Memory B cell (primary cell): ENCODE data around the gene INMT.

Source experiments
- ATAC-seq: fragments of 150-1000 bp; cut with Tn5 transposase; 2 replicates; pipeline ENCODE4 v1.10.0; 2021; ENCODE audit warnings: low read depth, mild to moderate bottlenecking, moderate library complexity
- DNase-seq, 2 donors: peaks; one replicate each; pipeline ENCODE4 v3.0.0; 2022; ENCODE audit warnings: low spot score in 2 of 2
- H3K27ac Mint-ChIP-seq: one replicate; pipeline ENCODE4 v1.8.0; 2022; ENCODE audit warnings: mild to moderate bottlenecking, moderate library complexity, mixed read lengths
- H3K27me3 Mint-ChIP-seq: one replicate; pipeline ENCODE4 v1.8.0; 2022; ENCODE audit warnings: mixed read lengths
- H3K36me3 Mint-ChIP-seq: one replicate; pipeline ENCODE4 v1.8.0; 2022; ENCODE audit warnings: mild to moderate bottlenecking, mixed read lengths
- H3K4me1 Mint-ChIP-seq: one replicate; pipeline ENCODE4 v1.8.0; 2022; ENCODE audit warnings: mixed read lengths
- H3K4me3 Mint-ChIP-seq: one replicate; pipeline ENCODE4 v1.8.0; 2022; ENCODE audit warnings: mild to moderate bottlenecking, moderate library complexity, mixed read lengths
- H3K9me3 Mint-ChIP-seq: one replicate; pipeline ENCODE4 v1.8.0; 2022; ENCODE audit warnings: mixed read lengths

INMT gene

DNA sequence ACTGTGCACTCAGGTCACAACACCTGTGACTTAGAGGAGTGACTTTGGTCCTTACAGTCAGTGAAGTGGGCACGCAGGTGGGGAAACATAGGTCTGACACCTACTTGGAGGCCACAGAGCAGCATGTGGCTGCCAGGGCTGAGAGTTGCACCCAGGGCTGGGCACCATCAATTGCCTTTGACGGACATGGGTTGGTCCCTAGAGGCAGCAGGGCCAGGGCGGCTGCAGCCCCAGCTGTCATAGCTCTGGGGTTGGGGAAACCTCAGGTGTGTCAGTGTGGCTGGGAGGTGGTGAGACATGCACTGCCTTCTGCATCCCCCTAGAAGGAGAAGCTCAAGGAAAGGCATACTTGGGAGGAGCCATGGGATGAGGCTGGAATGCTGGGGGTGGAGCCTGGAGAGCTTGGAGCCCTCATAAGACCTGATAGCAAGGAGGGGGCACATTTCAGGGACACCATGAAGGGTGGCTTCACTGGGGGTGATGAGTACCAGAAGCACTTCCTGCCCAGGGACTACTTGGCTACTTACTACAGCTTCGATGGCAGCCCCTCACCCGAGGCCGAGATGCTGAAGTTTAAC lies at the start of gene INMT:
INMT (plus strand) TSS at position 440 of the 578 bp plus-strand sequence; CDS start at position 456, 16 bp downstream.
- Mint-ChIP-seq H3K4me1 (no peaks in the 10 kb centered on the region), H3K27me3 (peaks cover 7% of the 10 kb centered on the region), H3K9me3 (peaks cover 5% of the 10 kb centered on the region), H3K36me3 (no peaks in the 10 kb centered on the region), H3K4me3 (no peak within 1 kb of the TSS), H3K27ac (no peak within 1 kb of the TSS)
- ATAC-seq (no peak), DNase-seq (no peak)

DNA sequence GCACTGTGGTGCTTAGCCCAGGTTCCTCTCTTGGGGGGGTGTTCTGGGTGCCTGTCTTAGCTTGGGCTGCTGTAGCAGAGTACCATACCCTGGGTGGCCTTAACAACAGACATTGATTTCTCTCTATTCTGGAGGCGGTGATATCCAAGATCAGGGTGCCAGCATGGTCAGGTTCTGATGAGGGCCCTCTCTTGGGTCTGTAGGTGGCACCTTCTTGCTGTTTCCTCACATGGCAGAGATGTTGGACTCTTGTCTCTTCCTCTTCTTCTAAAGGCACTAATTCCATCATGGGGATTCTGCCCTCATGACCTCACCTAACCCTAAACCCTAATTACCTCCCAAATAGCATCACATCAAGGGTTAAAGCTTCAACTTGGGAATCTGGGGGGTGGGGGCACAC lies 49.7 kb upstream of the INMT start:
- H3K4me3 Mint-ChIP-seq = no peak overlapping the region
- ATAC-seq (peak; percentile 38), DNase-seq (no peak)
- H3K4me1 Mint-ChIP-seq = peaks cover 3% of the 10 kb centered on the region
- no peaks in the 10 kb centered on the region for H3K36me3 Mint-ChIP-seq
- peaks cover 12% of the 10 kb centered on the region for H3K27me3 Mint-ChIP-seq
- peaks cover 3% of the 10 kb centered on the region for H3K9me3 Mint-ChIP-seq
- no peak overlapping the region for H3K27ac Mint-ChIP-seq

DNA sequence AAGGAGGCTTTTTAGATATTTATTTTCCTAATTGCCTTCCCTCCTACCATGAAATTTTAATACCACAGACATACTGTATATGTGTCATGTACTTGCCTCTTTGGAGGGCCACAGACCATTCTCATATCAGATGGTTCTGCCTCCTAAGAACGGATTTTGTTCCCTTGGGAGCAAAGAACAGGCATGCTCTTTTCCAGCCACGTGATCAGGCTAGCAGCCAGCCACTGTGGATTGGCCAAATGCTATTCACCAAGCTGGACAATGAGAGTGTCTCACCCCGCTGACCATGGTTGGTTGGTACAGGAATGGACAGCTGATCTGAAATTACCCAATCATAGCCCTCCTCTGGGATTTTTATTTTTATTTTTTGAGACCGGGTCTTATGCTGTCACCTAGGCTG lies 48.2 kb upstream of the INMT start:
- Mint-ChIP-seq H3K4me1 (no peaks in the 10 kb centered on the region), H3K36me3 (no peaks in the 10 kb centered on the region)

DNA sequence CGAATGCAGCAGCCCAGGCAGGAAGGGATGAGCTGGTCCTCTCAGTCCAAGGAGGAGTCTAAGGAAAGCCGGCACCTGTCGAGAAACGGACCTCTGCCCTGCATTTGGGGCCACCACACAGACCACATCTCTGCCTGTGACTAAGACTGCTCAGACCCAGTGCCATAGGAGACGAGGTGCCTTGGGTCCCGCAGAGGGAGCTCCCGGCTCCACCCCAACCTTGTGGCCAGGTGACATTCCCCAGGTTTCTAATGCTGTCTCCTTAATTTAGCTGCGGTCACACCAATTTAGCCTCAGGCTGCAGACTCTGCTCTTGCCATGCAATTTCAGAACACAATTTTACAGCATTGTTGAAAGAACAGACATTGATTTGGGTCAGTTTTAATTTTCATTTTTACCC lies 46.9 kb upstream of the INMT start:
- ATAC-seq (no peak), DNase-seq (no peak)
- Mint-ChIP-seq H3K27me3 (peaks cover 11% of the 10 kb centered on the region), H3K9me3 (peaks cover 3% of the 10 kb centered on the region), H3K36me3 (no peaks in the 10 kb centered on the region), H3K27ac (no peak overlapping the region), H3K4me1 (no peaks in the 10 kb centered on the region), H3K4me3 (no peak overlapping the region)

More for the DNA sequence above, 48.2 kb upstream of the INMT start:
- Mint-ChIP-seq H3K4me3 (no peak overlapping the region), H3K27me3 (peaks cover 11% of the 10 kb centered on the region), H3K27ac (no peak overlapping the region), H3K9me3 (peaks cover 3% of the 10 kb centered on the region)
- DNase-seq (no peak), ATAC-seq (no peak)

DNA sequence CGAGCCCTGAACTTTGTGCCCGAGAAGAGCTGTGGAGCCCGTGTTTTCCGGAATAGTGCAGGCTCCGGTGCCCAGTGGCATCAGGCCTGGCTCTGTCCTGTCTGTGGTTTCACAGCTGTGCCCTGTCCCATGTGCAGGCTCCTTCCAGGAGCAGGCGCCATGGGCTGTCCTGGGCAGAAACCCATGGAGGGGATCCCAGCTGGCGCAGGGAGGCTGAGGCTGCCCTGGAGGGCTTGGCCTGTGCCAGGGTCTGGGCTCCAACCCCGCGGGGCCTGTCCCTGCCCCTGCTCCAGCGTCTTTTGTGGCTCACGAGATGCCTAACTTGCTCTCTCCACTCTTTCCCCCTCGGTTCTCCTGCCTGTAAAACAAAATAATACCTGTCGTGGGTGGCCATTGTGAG lies 46.3 kb upstream of the INMT start:
- H3K4me3 Mint-ChIP-seq = no peak overlapping the region
- H3K27ac Mint-ChIP-seq = no peak overlapping the region
- DNase-seq (no peak), ATAC-seq (no peak)
- H3K4me1 Mint-ChIP-seq = no peaks in the 10 kb centered on the region
- peaks cover 11% of the 10 kb centered on the region for H3K27me3 Mint-ChIP-seq
- peaks cover 3% of the 10 kb centered on the region for H3K9me3 Mint-ChIP-seq
- no peaks in the 10 kb centered on the region for H3K36me3 Mint-ChIP-seq

DNA sequence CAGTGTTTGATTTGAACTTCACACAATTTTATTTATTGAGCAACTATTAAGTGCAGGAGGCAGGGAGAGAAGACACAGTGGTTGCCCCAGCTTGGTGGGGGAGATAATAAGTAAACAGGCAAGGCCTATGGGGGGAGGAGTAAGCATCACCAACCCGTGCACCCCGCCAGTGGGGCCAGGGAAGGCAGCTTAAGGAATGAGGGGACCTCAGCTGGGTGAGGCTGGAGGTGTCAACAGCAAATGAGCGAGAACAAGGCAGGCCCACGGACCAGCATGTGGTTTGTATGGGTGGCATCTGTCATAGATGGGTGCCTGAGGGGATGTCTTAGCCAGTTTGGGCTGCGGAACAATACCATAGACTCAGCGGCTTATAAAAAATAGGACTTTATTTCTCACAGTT lies 45.6 kb upstream of the INMT start:
- no peaks in the 10 kb centered on the region for H3K36me3 Mint-ChIP-seq
- ATAC-seq (no peak), DNase-seq (no peak)
- H3K4me3 Mint-ChIP-seq = no peak overlapping the region
- H3K27me3 Mint-ChIP-seq = peaks cover 11% of the 10 kb centered on the region
- no peak overlapping the region for H3K27ac Mint-ChIP-seq
- H3K4me1 Mint-ChIP-seq = no peaks in the 10 kb centered on the region
- H3K9me3 Mint-ChIP-seq = peaks cover 3% of the 10 kb centered on the region

DNA sequence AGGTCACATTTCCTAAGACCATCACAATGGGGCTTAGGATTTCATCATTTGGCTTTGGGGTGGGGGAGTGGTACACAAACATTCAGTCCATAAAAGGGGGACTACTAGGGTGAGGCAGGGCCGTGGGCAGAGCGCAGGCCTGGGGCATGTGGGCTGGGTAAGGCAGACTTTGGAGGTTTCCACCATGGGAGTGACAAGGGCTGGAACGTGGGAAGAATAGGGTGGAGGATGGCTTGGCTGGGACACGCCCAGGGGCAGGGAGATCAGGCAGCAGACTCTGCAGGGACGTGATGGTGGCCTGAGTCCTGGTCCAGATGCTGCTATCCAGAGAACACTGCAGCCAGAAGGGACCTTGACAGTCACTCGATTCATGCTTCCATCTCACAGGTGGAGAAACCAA lies 45.0 kb upstream of the INMT start:
- H3K4me1 Mint-ChIP-seq = no peaks in the 10 kb centered on the region
- no peaks in the 10 kb centered on the region for H3K36me3 Mint-ChIP-seq
- no peak overlapping the region for H3K4me3 Mint-ChIP-seq
- DNase-seq = no peak
- peaks cover 8% of the 10 kb centered on the region for H3K27me3 Mint-ChIP-seq
- H3K27ac Mint-ChIP-seq = no peak overlapping the region
- peaks cover 3% of the 10 kb centered on the region for H3K9me3 Mint-ChIP-seq
- ATAC-seq = no peak

DNA sequence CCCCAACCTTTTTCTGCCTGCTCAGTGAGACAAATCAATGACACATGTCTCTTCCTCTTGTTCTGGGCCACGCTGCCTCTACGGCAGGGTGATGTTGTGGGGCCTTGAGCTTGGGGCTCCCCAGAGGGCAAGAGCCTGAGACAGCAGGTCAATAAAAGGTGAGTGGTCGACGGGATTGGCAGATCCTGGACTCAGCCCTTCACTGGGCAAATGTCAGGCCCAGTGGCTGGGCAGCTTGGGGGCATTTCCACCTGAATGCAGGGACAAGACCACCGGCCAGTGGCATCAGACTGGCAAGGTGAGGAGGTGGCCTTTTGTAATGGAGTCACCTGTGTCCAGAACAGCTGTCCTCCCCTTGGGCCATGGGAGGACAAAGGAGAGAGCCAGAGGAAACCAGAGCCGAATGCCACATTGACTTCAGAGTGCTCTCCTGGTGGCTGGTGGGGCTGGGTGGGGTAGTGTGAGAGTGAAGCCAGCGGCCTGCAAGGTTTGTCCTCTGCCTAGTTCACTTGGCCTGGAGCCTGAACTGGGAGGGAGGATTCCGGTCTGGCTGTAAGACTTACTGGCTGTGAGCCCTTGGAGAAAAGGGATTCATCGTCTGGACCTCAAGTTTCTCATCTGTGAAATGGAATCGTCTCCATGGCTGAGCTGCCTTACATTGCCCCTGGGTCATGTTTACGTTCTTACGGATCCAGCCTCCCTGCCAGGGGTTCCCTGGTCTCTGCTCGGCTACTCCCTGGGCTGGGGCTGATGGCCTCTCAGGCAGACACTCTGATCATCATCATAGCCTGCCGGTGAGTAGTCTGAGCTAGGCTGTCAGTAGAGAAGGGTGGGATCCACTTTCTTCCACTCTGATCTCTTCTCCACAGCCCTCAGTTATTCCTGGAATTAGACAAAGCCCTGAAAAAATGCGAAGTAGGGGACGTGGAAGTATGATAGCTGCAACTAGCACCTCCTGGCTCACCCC lies 44.3 kb upstream of the INMT start:
- Mint-ChIP-seq H3K9me3 (peaks cover 3% of the 10 kb centered on the region), H3K27ac (no peak overlapping the region), H3K27me3 (peaks cover 8% of the 10 kb centered on the region), H3K4me3 (no peak overlapping the region), H3K36me3 (no peaks in the 10 kb centered on the region), H3K4me1 (no peaks in the 10 kb centered on the region)
- no peak for ATAC-seq
- DNase-seq = no peak

DNA sequence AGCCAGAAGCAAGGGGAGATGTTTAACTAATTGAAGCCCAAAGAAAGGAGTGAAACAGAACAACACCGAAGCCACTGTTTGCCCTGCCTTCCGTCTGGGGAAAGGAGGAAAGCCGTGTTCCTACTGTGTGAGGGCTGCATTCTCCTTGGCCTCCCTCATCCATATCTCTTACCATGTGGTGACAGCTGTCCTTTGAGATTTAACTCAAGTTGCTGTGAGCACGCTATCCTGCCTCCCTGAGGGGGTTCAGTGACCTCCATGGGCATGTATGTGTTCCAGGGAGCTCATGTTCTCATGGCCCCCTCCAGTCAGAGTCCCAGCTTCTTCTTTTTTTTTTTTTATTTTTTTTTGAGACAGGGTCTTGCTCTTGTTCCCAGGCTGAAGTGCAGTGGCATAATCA lies 43.5 kb upstream of the INMT start:
- no peaks in the 10 kb centered on the region for H3K36me3 Mint-ChIP-seq
- no peak for ATAC-seq
- peaks cover 10% of the 10 kb centered on the region for H3K27me3 Mint-ChIP-seq
- no peak overlapping the region for H3K4me3 Mint-ChIP-seq
- no peak overlapping the region for H3K27ac Mint-ChIP-seq
- no peak for DNase-seq
- peaks cover 3% of the 10 kb centered on the region for H3K9me3 Mint-ChIP-seq
- H3K4me1 Mint-ChIP-seq = no peaks in the 10 kb centered on the region

DNA sequence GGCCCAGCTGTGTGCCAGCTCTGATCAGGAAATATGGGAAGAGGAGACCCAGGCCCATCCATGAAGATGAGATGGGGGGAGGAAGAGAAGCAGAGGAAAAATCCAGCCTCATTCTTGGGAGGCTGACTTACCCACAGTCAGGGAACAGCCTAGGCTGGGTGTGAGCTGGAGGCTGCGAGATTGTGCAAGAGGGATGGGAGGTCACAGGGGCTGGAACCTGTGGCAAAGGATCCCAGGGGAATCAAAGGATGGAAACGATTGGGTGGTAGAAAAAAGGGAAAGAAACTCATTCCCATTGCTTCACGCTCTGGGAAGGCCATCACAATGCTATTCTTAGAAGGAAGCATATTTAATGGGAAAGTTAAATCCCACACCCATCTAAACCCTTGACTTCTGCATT lies 43.0 kb upstream of the INMT start:
- Mint-ChIP-seq H3K36me3 (no peaks in the 10 kb centered on the region), H3K9me3 (peaks cover 3% of the 10 kb centered on the region), H3K4me3 (no peak overlapping the region), H3K27ac (no peak overlapping the region), H3K27me3 (peaks cover 10% of the 10 kb centered on the region), H3K4me1 (no peaks in the 10 kb centered on the region)
- DNase-seq = no peak
- ATAC-seq = no peak

DNA sequence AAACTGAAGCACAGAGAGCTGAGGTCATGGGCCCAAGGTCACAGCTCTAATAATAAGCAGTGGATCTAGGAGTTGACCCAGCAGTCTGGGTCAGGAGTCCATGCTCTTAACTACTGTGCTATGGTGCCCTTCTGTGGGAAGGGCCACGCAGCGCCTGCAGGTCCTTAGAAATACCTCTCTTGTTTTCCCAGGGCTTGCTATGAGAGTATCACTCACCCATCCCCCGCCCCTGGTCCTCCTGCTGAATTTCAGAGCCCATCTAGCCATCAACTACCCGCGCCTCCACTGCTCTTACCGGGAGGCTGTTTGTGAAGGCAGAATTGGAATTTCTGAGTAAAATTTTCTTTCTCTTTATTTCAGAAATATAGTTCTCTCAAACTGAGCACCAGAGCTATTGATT lies 42.4 kb upstream of the INMT start:
- no peak for ATAC-seq
- Mint-ChIP-seq H3K4me3 (no peak overlapping the region), H3K9me3 (peaks cover 3% of the 10 kb centered on the region)

DNA sequence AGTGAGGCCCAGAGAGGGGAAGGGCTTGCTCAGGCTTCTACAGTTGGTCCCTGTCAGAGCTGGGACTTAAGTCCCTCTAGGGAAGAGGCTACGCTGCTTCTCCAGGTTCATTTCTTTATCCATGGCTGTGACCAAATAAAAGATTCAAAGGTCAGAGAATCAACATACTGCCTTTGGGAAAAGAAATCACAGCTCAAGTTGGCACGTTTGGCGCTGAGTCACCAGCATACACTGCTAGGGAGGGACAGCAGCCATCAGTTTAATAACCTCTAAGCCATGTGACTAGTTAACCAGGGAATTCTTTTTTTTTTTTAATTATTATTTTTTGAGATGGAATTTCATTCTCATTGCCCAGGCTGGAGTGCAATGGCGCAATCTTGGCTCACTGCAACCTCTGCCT lies 41.3 kb upstream of the INMT start:
- peaks cover 3% of the 10 kb centered on the region for H3K9me3 Mint-ChIP-seq
- no peak overlapping the region for H3K4me3 Mint-ChIP-seq
- DNase-seq (no peak), ATAC-seq (no peak)
- no peak overlapping the region for H3K27ac Mint-ChIP-seq
- no peaks in the 10 kb centered on the region for H3K36me3 Mint-ChIP-seq
- peaks cover 10% of the 10 kb centered on the region for H3K27me3 Mint-ChIP-seq
- H3K4me1 Mint-ChIP-seq = no peaks in the 10 kb centered on the region

More for the DNA sequence above, 42.4 kb upstream of the INMT start:
- Mint-ChIP-seq H3K27me3 (peaks cover 10% of the 10 kb centered on the region), H3K36me3 (no peaks in the 10 kb centered on the region), H3K4me1 (no peaks in the 10 kb centered on the region), H3K27ac (no peak overlapping the region)
- no peak for DNase-seq

DNA sequence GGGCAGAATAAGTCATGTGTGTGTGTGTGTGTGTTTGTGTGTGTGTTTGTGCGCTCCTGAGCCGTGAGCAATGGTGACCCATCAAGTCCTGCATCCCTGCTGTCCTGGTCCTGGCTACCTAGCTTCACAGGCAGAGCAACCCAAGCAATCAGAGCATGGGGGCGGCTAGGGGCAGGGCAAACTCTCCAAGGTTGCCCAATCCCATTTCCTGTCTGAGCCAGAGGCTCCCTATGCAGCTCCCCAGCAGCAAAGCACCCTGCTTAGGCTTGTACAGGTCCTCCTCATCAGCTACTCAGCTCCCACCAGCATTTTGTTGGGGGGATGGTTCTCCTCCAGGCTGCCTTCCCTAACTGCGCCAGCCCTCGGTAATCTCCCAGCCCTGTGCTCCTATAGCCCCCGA lies 38.5 kb upstream of the INMT start:
- DNase-seq = no peak
- peaks cover 6% of the 10 kb centered on the region for H3K27me3 Mint-ChIP-seq
- ATAC-seq = no peak
- H3K27ac Mint-ChIP-seq = no peak overlapping the region
- H3K9me3 Mint-ChIP-seq = peaks cover 6% of the 10 kb centered on the region
- no peak overlapping the region for H3K4me3 Mint-ChIP-seq
- H3K4me1 Mint-ChIP-seq = no peaks in the 10 kb centered on the region
- peaks cover 5% of the 10 kb centered on the region for H3K36me3 Mint-ChIP-seq

DNA sequence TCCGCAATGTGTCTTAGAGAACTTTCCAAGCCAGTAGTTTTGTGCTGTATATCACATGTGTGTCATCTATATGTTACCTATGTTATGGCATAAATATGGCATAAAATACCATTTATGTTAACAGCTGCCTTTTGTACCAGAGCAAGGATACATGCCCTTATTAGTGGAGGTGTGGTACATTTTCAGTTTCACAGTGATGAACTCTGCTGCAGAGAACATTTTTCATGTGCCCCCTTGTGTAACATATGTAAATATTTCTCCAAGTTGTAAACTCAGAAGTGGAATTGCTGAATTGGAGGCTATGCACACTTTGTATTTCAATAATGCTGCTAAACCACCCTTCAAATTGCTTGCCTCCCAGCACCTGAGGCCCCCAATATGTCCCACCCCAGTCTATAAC lies 37.8 kb upstream of the INMT start:
- Mint-ChIP-seq H3K4me3 (no peak overlapping the region), H3K36me3 (peaks cover 5% of the 10 kb centered on the region), H3K27ac (no peak overlapping the region), H3K9me3 (peaks cover 9% of the 10 kb centered on the region), H3K27me3 (peaks cover 6% of the 10 kb centered on the region), H3K4me1 (no peaks in the 10 kb centered on the region)
- ATAC-seq (no peak), DNase-seq (no peak)
